PC-3 (cell line): ENCODE results near the gene EFEMP1.

ENCODE experiments used
- CTCF ChIP-seq: fragments of 300-600 bp; sonication (generic); conservative IDR thresholded peaks from 2 replicates; pipeline ENCODE4 v1.5.1; 2017; ENCODE audit warnings: antibody characterized with exemption, low read depth, mild to moderate bottlenecking, low read length
- EZH2 ChIP-seq: fragments of 300-600 bp; sonication (generic); IDR thresholded peaks from one replicate; pipeline ENCODE4 v1.6.1; 2017; ENCODE audit warnings: antibody characterized with exemption, mild to moderate bottlenecking, low read length; ENCODE audit not compliant: unreplicated experiment

- TF ChIP-seq CTCF (no peak), EZH2 (no peak)
Measured at GRCh38 chr2:55943466-55943865, 19.9 kb upstream of the EFEMP1 start.
